DND-41 (cell line): ENCODE results near the gene CD200R1L.
"Not testable (repeated sequence)": the region's sequence is repeated elsewhere in the genome, so short reads cannot be mapped to it uniquely, and the experiment has no call there.

Source experiments
- ATAC-seq: fragments of 200-7000 bp; cut with Tn5 transposase; 3 replicates; pipeline ENCODE4 v1.9.1; 2021; ENCODE audit warnings: low read depth; ENCODE audit not compliant: insufficient read depth
- DNase-seq: peaks from one replicate; pipeline ENCODE4 v3.0.0-alpha.2; 2020
- H2AFZ ChIP-seq: 2 replicates; pipeline ENCODE4 v1.6.0; 2012; ENCODE audit warnings: low read depth, low read length
- H3K27ac ChIP-seq: 2 replicates; pipeline ENCODE4 v1.5.1; 2012; ENCODE audit warnings: low read length, inconsistent platforms
- H3K27me3 ChIP-seq: fragments of 200-600 bp; sonication (generic); 2 replicates; pipeline ENCODE4 v1.6.0; 2012; ENCODE audit warnings: low read length, mild to moderate bottlenecking, inconsistent platforms; ENCODE audit not compliant: insufficient read depth, poor library complexity
- H3K36me3 ChIP-seq: 2 replicates; pipeline ENCODE4 v1.5.1; 2012; ENCODE audit warnings: low read length, inconsistent platforms; ENCODE audit not compliant: insufficient read depth
- H3K4me1 ChIP-seq: 2 replicates; pipeline ENCODE4 v1.5.1; 2012; ENCODE audit warnings: mild to moderate bottlenecking, low read length; ENCODE audit not compliant: insufficient read depth
- H3K4me2 ChIP-seq: 2 replicates; pipeline ENCODE4 v1.6.0; 2012; ENCODE audit warnings: mild to moderate bottlenecking, moderate library complexity, low read length, inconsistent platforms; ENCODE audit not compliant: insufficient read depth
- H3K4me3 ChIP-seq, 2 experiments: fragments of 200-600 bp in 1 of 2; shearing (Covaris generic) in 1 of 2; 2 replicates each; pipeline ENCODE4 v1.5.1; 2012 to 2016; ENCODE audit warnings: inconsistent platforms in 2 of 2, low read length in 2 of 2, mild to moderate bottlenecking in 2 of 2, low read depth in 1 of 2, moderate library complexity in 1 of 2
- H3K79me2 ChIP-seq: 2 replicates; pipeline ENCODE4 v1.6.0; 2012; ENCODE audit warnings: low read length, inconsistent platforms; ENCODE audit not compliant: insufficient read depth
- H3K9ac ChIP-seq: 2 replicates; pipeline ENCODE4 v1.6.0; 2012; ENCODE audit warnings: low read depth, mild to moderate bottlenecking, inconsistent platforms, low read length, moderate library complexity
- H3K9me3 ChIP-seq: 2 replicates; pipeline ENCODE4 v1.5.1; 2012; ENCODE audit warnings: low read length, moderate library complexity, mild to moderate bottlenecking, inconsistent platforms; ENCODE audit not compliant: insufficient read depth, severe bottlenecking
- H4K20me1 ChIP-seq: 2 replicates; pipeline ENCODE4 v1.6.0; 2012; ENCODE audit warnings: low read length; ENCODE audit not compliant: insufficient read depth
- EZH2 ChIP-seq: IDR thresholded peaks from 3 replicates; pipeline ENCODE4 v1.6.1; 2012; ENCODE audit warnings: borderline replicate concordance, low read depth, mild to moderate bottlenecking, moderate library complexity, low read length, inconsistent platforms; ENCODE audit not compliant: severe bottlenecking
- TF ChIP-seq, protein P1 (sequence below): IDR thresholded peaks from 2 replicates; pipeline ENCODE4 v1.5.1; 2012; ENCODE audit warnings: borderline replicate concordance, low read length, moderate library complexity, mild to moderate bottlenecking; ENCODE audit not compliant: poor library complexity, severe bottlenecking; ENCODE audit errors: extremely low read depth

CD200R1L gene

DNA sequence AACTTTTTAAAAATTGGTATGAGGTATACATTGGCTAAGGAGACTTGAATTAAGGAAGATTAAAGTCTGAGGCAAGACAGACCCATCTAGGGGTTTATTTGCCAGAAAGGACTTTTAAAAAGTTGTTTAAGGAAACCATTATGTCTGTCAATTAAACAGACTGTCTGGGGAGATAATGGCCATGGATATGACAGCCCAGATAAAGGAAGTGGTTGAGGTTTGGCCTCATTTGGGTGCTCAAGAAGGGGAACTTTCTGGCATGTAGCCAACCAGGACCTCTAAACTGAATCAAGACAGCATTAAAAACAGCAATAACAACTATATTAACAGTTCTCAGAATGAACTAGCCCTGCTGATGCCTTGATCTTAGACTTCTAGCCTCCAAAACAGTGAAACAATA lies 9.9 kb upstream of the CD200R1L start:
- Histone ChIP-seq H3K4me3 (no peak overlapping the region), H2AFZ (no peak overlapping the region), H3K79me2 (no peaks in the 10 kb centered on the region), H3K4me1 (peaks cover 6% of the 10 kb centered on the region; the same call in 1 of the 2 replicates), H3K36me3 (no peaks in the 10 kb centered on the region), H3K27me3 (no peaks in the 10 kb centered on the region), H3K9ac (no peak overlapping the region), H3K27ac (no peak overlapping the region), H3K9me3 (no peaks in the 10 kb centered on the region), H4K20me1 (no peaks in the 10 kb centered on the region), H3K4me2 (no peak overlapping the region)
- ATAC-seq: peak; percentile 56; the same call in 2 of the 3 replicates
- DNase-seq: peak; percentile 22
- no peak for TF ChIP-seq EZH2
- TF ChIP-seq, protein P1, sequence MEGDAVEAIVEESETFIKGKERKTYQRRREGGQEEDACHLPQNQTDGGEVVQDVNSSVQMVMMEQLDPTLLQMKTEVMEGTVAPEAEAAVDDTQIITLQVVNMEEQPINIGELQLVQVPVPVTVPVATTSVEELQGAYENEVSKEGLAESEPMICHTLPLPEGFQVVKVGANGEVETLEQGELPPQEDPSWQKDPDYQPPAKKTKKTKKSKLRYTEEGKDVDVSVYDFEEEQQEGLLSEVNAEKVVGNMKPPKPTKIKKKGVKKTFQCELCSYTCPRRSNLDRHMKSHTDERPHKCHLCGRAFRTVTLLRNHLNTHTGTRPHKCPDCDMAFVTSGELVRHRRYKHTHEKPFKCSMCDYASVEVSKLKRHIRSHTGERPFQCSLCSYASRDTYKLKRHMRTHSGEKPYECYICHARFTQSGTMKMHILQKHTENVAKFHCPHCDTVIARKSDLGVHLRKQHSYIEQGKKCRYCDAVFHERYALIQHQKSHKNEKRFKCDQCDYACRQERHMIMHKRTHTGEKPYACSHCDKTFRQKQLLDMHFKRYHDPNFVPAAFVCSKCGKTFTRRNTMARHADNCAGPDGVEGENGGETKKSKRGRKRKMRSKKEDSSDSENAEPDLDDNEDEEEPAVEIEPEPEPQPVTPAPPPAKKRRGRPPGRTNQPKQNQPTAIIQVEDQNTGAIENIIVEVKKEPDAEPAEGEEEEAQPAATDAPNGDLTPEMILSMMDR: no peak

- no peak for TF ChIP-seq EZH2
- TF ChIP-seq, protein P1: no peak
- no peaks in the 10 kb centered on the region for H3K27me3 ChIP-seq
These were observed 9.2 kb upstream of the CD200R1L start for GRCh38 chr3:112855883-112856282.

DNA sequence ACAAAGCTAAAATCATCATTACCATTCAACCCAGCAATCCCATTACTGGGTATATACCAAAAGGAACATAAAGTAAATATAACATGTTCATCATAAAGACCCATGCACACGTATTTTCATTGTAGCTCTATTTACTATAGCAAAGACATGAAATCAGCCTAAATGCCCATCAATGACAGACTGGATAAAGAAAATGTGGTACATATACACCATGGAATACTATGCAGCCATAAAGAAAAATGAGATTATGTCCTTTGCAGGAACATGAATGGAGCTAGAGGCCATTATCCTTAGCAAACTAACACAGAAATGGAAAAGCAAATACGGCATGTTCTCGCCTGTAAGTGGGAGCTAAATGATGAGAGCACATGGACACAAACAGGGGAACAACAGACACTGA lies 8.4 kb upstream of the CD200R1L start:
- H3K79me2 ChIP-seq, H3K9ac ChIP-seq, H4K20me1 ChIP-seq, DNase-seq, H3K9me3 ChIP-seq, H3K4me1 ChIP-seq, H2AFZ ChIP-seq, ATAC-seq, H3K27ac ChIP-seq, H3K27me3 ChIP-seq, H3K36me3 ChIP-seq, H3K4me2 ChIP-seq, H3K4me3 ChIP-seq: not testable (repeated sequence)

More at GRCh38 chr3:112855883-112856282, 9.2 kb upstream of the CD200R1L start:
- H3K27ac ChIP-seq: no peak overlapping the region
- DNase-seq (no peak), ATAC-seq (no peak)
- H3K79me2 ChIP-seq: no peaks in the 10 kb centered on the region
- no peaks in the 10 kb centered on the region for H4K20me1 ChIP-seq
- no peak overlapping the region for H3K4me3 ChIP-seq
- H3K9me3 ChIP-seq: no peaks in the 10 kb centered on the region
- no peaks in the 10 kb centered on the region for H3K36me3 ChIP-seq
- no peak overlapping the region for H3K4me2 ChIP-seq
- H3K4me1 ChIP-seq: peaks cover 6% of the 10 kb centered on the region; the same call in 1 of the 2 replicates
- no peak overlapping the region for H2AFZ ChIP-seq
- no peak overlapping the region for H3K9ac ChIP-seq

GRCh38 chr3:112848196-112848595 lies 1.5 kb upstream of the CD200R1L start:
- TF ChIP-seq, protein P1: no peak
- no peak for TF ChIP-seq EZH2
- no peak overlapping the region for H3K9ac ChIP-seq
- ATAC-seq (peak; percentile 69), DNase-seq (peak; percentile 7)
- H3K4me2 ChIP-seq: no peak overlapping the region
- no peaks in the 10 kb centered on the region for H3K9me3 ChIP-seq
- no peaks in the 10 kb centered on the region for H3K79me2 ChIP-seq
- no peaks in the 10 kb centered on the region for H3K27me3 ChIP-seq
- no peak overlapping the region for H2AFZ ChIP-seq
- H3K4me3 ChIP-seq: no peak overlapping the region
- H4K20me1 ChIP-seq: no peaks in the 10 kb centered on the region
- peaks cover 5% of the 10 kb centered on the region; the same call in 1 of the 2 replicates for H3K4me1 ChIP-seq
- H3K27ac ChIP-seq: no peak overlapping the region
- H3K36me3 ChIP-seq: no peaks in the 10 kb centered on the region
